Measurements from ENCODE around the gene TFB2M. TPM values are rescaled to one million over a fixed set of nuclear protein-coding genes. Genes with fewer than 3 reads are reported as not detected.
A peak's percentile ranks its signal among the peaks of the same experiment; 100 is the strongest.
"Not testable (repeated sequence)": the region's sequence is repeated elsewhere in the genome, so short reads cannot be mapped to it uniquely, and the experiment has no call there.

The TFB2M gene
- total RNA-seq, 4 donors from 2014 or later: 6.2 to 17.7 (median 12.4) TPM

GRCh38 chr1:246607462-246607861 lies 41.4 kb upstream of the TFB2M start:
- Histone ChIP-seq H3K27me3 (no peaks in the 10 kb centered on the region), H3K4me1 (peaks cover 5 to 44% (median 17%) of the 10 kb centered on the region in 3 donors), H3K27ac (peak overlapping the region in 3 of 4 donors; percentile 39 to 83 (median 71)), H3K36me3 (no peaks in the 10 kb centered on the region), H3K4me3 (no peak overlapping the region), H3K9me3 (no peaks in the 10 kb centered on the region)
- DNase-seq: no peak
- 87% methylated on average over 12 of the region's 19 CpGs; no CpG with 5 or more reads in 1 of the 2 donors for WGBS, 2 donors
- intact Hi-C loops (cut with DNase I): no loop called here
- TF ChIP-seq CTCF (IDR thresholded peaks at IDR 0.05) (no peak), POLR2A (IDR thresholded peaks at IDR 0.05) (no peak)

GRCh38 chr1:246605231-246605630 lies 39.2 kb upstream of the TFB2M start:
- H3K36me3 ChIP-seq; intact Hi-C loops (cut with DNase I); H3K27ac ChIP-seq; H3K4me3 ChIP-seq; DNase-seq; H3K9me3 ChIP-seq; H3K27me3 ChIP-seq: not testable (repeated sequence)
- H3K4me1 ChIP-seq: peaks cover 5 to 43% (median 19%) of the 10 kb centered on the region in 3 donors
- WGBS, 2 donors: 86 to 91% methylated on average over 6 to 19 of the region's 19 CpGs

GRCh38 chr1:246602194-246602593 lies 36.1 kb upstream of the TFB2M start:
- H3K27ac ChIP-seq: no peak overlapping the region
- peaks cover 4 to 44% (median 18%) of the 10 kb centered on the region in 3 donors for H3K4me1 ChIP-seq
- H3K27me3 ChIP-seq: no peaks in the 10 kb centered on the region
- 77 to 95% methylated on average over 3 of the region's 3 CpGs for WGBS, 2 donors
- intact Hi-C loops (cut with DNase I): no loop called here
- TF ChIP-seq POLR2A (IDR thresholded peaks at IDR 0.05): no peak
- H3K9me3 ChIP-seq: no peaks in the 10 kb centered on the region
- no peak overlapping the region for H3K4me3 ChIP-seq
- no peak for DNase-seq
- H3K36me3 ChIP-seq: no peaks in the 10 kb centered on the region

- intact Hi-C loops (cut with DNase I): no loop called here
Observed at GRCh38 chr1:246600579-246600978, 34.5 kb upstream of the TFB2M start.

GRCh38 chr1:246599315-246599714 lies 33.3 kb upstream of the TFB2M start:
- DNase-seq: no peak
- H3K9me3 ChIP-seq: no peaks in the 10 kb centered on the region
- intact Hi-C loops (cut with DNase I): no loop called here
- TF ChIP-seq POLR2A (IDR thresholded peaks at IDR 0.05): no peak
- TF ChIP-seq CTCF (IDR thresholded peaks at IDR 0.05): no peak
- H3K27ac ChIP-seq: no peak overlapping the region
- H3K27me3 ChIP-seq: no peaks in the 10 kb centered on the region
- H3K36me3 ChIP-seq: peaks cover 0 to 3% (median 0%) of the 10 kb centered on the region in 3 donors
- no peak overlapping the region for H3K4me3 ChIP-seq
- H3K4me1 ChIP-seq: peaks cover 4 to 71% (median 28%) of the 10 kb centered on the region in 3 donors
- WGBS, 2 donors: 82% methylated on average over 4 of the region's 4 CpGs

More at GRCh38 chr1:246600579-246600978, 34.5 kb upstream of the TFB2M start:
- H3K4me1 ChIP-seq: peaks cover 4 to 61% (median 28%) of the 10 kb centered on the region in 3 donors
- H3K36me3 ChIP-seq: no peaks in the 10 kb centered on the region
- no peaks in the 10 kb centered on the region for H3K27me3 ChIP-seq
- 33 to 43% methylated on average over 2 of the region's 2 CpGs for WGBS, 2 donors
- TF ChIP-seq POLR2A (IDR thresholded peaks at IDR 0.05) (no peak), CTCF (IDR thresholded peaks at IDR 0.05) (no peak)
- no peak for DNase-seq
- no peak overlapping the region for H3K4me3 ChIP-seq
- H3K27ac ChIP-seq: peak overlapping the region in 2 of 4 donors; percentile 47 to 51
- no peaks in the 10 kb centered on the region for H3K9me3 ChIP-seq

GRCh38 chr1:246597971-246598370 lies 31.9 kb upstream of the TFB2M start:
- DNase-seq: no peak
- TF ChIP-seq POLR2A (IDR thresholded peaks at IDR 0.05): no peak
- TF ChIP-seq CTCF (IDR thresholded peaks at IDR 0.05): no peak
- peak overlapping the region; percentile 48 to 81 (median 71) for H3K27ac ChIP-seq
- no peak overlapping the region for H3K4me3 ChIP-seq
- no peaks in the 10 kb centered on the region for H3K27me3 ChIP-seq
- WGBS, 2 donors: 83 to 92% methylated on average over 7 of the region's 7 CpGs
- intact Hi-C loops (cut with DNase I): no loop called here
- H3K9me3 ChIP-seq: no peaks in the 10 kb centered on the region
- H3K4me1 ChIP-seq: peaks cover 4 to 80% (median 28%) of the 10 kb centered on the region in 3 donors
- peaks cover 0 to 13% (median 0%) of the 10 kb centered on the region in 3 donors for H3K36me3 ChIP-seq
